Prostate gland (tissue), 2 donors: ENCODE data around the gene ST7. TPM values are rescaled to one million over a fixed set of nuclear protein-coding genes. Genes with fewer than 3 reads are reported as not detected.

Source experiments
- DNase-seq: peaks from one replicate; pipeline ENCODE4 v3.0.0-alpha.2; 2019; ENCODE audit warnings: low spot score
- H3K27ac ChIP-seq, 2 donors: fragments of 200-600 bp; sonication (generic); 2 replicates each; pipeline ENCODE4 v1.5.1; 2017 to 2019
- H3K27me3 ChIP-seq: fragments of 200-600 bp; sonication (generic); replicated peaks from 2 replicates; pipeline ENCODE4 v1.5.1; 2019; ENCODE audit not compliant: insufficient read depth
- H3K36me3 ChIP-seq, 2 donors: fragments of 200-600 bp; sonication (generic); 1 replicate in 1 of 2; 2 replicates in 1 of 2; pipeline versions ENCODE4 v1.5.1 to v1.8.1; 2017 to 2019
- H3K4me1 ChIP-seq: fragments of 200-600 bp; sonication (generic); replicated peaks from 2 replicates; pipeline ENCODE4 v1.5.1; 2019
- H3K4me3 ChIP-seq, 2 donors: fragments of 200-600 bp; sonication (generic); 2 replicates each; pipeline ENCODE4 v1.5.1; 2017 to 2019
- H3K9me3 ChIP-seq: fragments of 200-600 bp; sonication (generic); 2 replicates; pipeline ENCODE4 v1.5.1; 2017
- POLR2A ChIP-seq: fragments of 450-650 bp; IDR thresholded peaks from one replicate; pipeline ENCODE4 v1.6.1; 2016; ENCODE audit warnings: antibody characterized with exemption, mild to moderate bottlenecking
- POLR2AphosphoS5 ChIP-seq: sonication (generic); formaldehyde crosslinking; IDR thresholded peaks from one replicate; pipeline ENCODE4 v1.6.1; 2017; ENCODE audit warnings: antibody characterized with exemption
- WGBS: methylation state at CpG from one replicate; pipeline ENCODE4 v1.1.5; 2018; 5-methylcytosine and 5-hydroxymethylcytosine counted together
- intact Hi-C: fragments of 100-400 bp; cut with DNase I; formaldehyde crosslinking; loops from one replicate; pipeline ENCODE4 v1.14.2; 2022
- total RNA-seq, 2 donors: library from RNA; depleted of rRNA; stranded (reverse); fragments of >200 nt; gene quantifications; one replicate each; pipeline ENCODE4 v1.1.0, GENCODE V29; 2016
- TF ChIP-seq, protein P1 (sequence below), 4 experiments: fragments of 200-600 bp in 2 of 4; fragments of 450-650 bp in 2 of 4; sonication (generic) in 2 of 4; IDR thresholded peaks; 1 replicate in 3 of 4; 2 replicates in 1 of 4; pipeline ENCODE4 v1.5.1; 2016 to 2019; ENCODE audit warnings: antibody characterized with exemption in 4 of 4, mild to moderate bottlenecking in 2 of 4, moderate library complexity in 2 of 4

Gene ST7
- total RNA-seq, 2 donors from 2014 or later: 18.7 to 27.5 TPM

DNA sequence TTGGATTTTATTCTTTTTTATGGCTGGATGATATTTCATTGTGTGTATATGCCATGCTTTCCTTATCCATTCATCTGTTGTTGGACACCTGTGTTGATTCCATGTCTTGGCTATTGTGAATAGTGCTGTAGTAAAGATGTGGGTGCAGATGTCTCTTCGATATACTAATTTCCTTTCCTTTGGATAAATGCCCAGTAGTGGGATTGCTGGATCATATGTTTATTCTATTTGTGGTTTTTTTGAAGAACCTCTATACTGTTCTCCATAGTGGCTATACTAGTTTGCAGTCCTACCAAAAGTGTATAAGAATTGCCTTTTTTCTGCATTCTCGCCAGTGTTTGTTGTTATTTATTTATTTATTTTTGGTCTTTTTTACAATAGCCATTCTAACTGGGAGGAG lies 209.8 kb downstream of the ST7 start:
- H3K36me3 ChIP-seq: no peaks in the 10 kb centered on the region
- H3K27me3 ChIP-seq: no peaks in the 10 kb centered on the region
- no peak overlapping the region for H3K27ac ChIP-seq
- TF ChIP-seq POLR2AphosphoS5 (no peak), POLR2A (no peak)
- TF ChIP-seq, protein P1, sequence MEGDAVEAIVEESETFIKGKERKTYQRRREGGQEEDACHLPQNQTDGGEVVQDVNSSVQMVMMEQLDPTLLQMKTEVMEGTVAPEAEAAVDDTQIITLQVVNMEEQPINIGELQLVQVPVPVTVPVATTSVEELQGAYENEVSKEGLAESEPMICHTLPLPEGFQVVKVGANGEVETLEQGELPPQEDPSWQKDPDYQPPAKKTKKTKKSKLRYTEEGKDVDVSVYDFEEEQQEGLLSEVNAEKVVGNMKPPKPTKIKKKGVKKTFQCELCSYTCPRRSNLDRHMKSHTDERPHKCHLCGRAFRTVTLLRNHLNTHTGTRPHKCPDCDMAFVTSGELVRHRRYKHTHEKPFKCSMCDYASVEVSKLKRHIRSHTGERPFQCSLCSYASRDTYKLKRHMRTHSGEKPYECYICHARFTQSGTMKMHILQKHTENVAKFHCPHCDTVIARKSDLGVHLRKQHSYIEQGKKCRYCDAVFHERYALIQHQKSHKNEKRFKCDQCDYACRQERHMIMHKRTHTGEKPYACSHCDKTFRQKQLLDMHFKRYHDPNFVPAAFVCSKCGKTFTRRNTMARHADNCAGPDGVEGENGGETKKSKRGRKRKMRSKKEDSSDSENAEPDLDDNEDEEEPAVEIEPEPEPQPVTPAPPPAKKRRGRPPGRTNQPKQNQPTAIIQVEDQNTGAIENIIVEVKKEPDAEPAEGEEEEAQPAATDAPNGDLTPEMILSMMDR (IDR thresholded peaks at IDR 0.05): no peak
- no peaks in the 10 kb centered on the region for H3K4me1 ChIP-seq
- H3K4me3 ChIP-seq: no peak overlapping the region
- intact Hi-C loops: no loop called here
- DNase-seq: no peak
- WGBS: 75% methylated on average over 2 of the region's 2 CpGs
- no peaks in the 10 kb centered on the region for H3K9me3 ChIP-seq

DNA sequence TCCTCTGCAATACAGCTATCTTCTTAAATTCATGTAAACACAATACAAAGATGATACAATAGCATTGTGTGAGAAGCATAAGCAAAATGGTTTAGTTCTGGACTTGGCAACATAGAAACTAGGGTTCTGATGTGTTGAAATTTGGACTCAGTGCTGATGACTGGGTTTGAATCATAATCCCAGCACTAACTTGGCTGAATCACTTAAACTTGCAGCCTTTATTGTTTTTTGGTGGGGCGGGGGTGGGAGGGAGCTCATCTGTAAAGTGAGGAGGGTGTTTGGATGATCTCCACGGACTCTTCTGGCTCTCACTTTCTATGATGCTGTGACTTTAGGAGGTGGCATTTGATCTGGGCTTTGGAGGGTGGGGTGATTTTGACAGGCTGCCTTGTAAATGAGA lies 211.3 kb downstream of the ST7 start:
- H3K4me3 ChIP-seq: no peak overlapping the region
- H3K36me3 ChIP-seq: no peaks in the 10 kb centered on the region
- TF ChIP-seq, protein P1 (IDR thresholded peaks at IDR 0.05): no peak
- TF ChIP-seq POLR2AphosphoS5 (no peak), POLR2A (no peak)
- H3K4me1 ChIP-seq: no peaks in the 10 kb centered on the region
- H3K27ac ChIP-seq: no peak overlapping the region
- DNase-seq: no peak
- no peaks in the 10 kb centered on the region for H3K9me3 ChIP-seq
- intact Hi-C loops: no loop called here
- H3K27me3 ChIP-seq: no peaks in the 10 kb centered on the region
- WGBS: 51% methylated on average over 2 of the region's 2 CpGs

DNA sequence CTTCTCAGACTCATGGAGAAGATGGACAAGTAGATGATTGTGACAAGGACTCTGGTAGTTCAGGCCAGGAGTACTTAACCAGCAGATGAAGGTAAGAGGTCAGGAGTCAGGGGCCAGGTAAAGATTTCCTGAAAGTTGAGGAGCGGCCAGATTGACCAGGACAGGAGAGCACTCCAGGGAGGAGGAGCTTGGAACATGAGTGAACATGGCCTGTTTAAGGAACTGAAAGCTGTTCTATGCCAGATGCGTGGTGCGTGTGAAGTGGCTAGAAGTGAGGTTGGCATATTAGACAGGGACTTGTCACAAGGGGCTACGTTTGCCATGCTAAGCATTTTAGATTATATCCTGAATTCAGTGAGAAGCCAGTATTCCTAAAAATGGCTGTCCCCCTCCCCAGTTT lies 212.4 kb downstream of the ST7 start:
- TF ChIP-seq, protein P1 (IDR thresholded peaks at IDR 0.05): no peak
- TF ChIP-seq POLR2A: no peak
- TF ChIP-seq POLR2AphosphoS5: no peak
- no peak overlapping the region for H3K27ac ChIP-seq
- H3K4me3 ChIP-seq: no peak overlapping the region
- WGBS: 88% methylated on average over 4 of the region's 4 CpGs
- intact Hi-C loops: no loop called here
- H3K27me3 ChIP-seq: no peaks in the 10 kb centered on the region
- H3K4me1 ChIP-seq: no peaks in the 10 kb centered on the region
- no peak for DNase-seq
- H3K36me3 ChIP-seq: no peaks in the 10 kb centered on the region
- no peaks in the 10 kb centered on the region for H3K9me3 ChIP-seq

DNA sequence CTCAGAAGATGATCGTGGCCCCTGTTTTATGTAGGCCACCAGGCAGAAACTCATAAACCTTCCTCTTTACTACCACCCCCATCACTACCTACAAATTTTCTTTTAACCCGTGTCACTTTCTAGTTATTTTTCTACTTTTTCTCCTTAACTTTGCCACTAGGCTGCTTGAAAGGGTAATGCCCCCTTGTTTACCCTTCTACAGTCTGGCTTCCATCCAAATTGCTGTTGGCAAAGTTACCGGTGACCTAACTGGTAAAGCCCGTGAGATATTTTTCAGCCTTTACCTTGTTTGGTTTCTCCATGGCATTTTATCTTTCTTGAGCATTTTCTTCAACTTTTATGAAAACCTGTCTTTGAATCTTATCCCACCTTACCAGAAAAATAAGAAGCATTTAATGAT lies 216.6 kb downstream of the ST7 start:
- Histone ChIP-seq H3K9me3 (no peaks in the 10 kb centered on the region), H3K4me1 (no peaks in the 10 kb centered on the region), H3K36me3 (no peaks in the 10 kb centered on the region), H3K27me3 (no peaks in the 10 kb centered on the region), H3K27ac (no peak overlapping the region), H3K4me3 (no peak overlapping the region)
- WGBS: 56% methylated on average over 4 of the region's 4 CpGs
- TF ChIP-seq POLR2A (no peak), POLR2AphosphoS5 (no peak)
- TF ChIP-seq, protein P1 (IDR thresholded peaks at IDR 0.05): no peak
- intact Hi-C loops: no loop called here
- DNase-seq: no peak

DNA sequence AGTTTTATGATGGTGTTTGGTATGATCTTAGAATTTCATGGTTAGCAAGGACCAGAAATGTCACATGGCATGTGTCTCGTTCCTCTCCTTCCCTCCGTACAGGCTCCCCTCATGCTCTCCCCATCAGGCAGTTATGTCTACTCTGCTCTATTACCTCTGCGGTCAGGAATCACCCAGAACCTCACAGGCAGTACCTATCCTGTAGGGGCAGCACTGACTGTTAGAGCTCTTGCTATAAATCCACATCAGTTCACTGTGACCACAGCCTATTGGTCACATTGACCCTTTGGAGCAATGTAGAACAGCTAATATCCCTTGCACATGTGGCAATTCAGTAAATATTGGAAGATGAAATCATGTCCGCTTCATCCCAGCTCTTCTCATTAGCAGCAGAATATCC lies 217.8 kb downstream of the ST7 start:
- no peak for TF ChIP-seq POLR2A
- TF ChIP-seq, protein P1 (IDR thresholded peaks at IDR 0.05): no peak
- no peak for TF ChIP-seq POLR2AphosphoS5
- Histone ChIP-seq H3K27me3 (no peaks in the 10 kb centered on the region), H3K4me3 (no peak overlapping the region), H3K27ac (no peak overlapping the region), H3K36me3 (no peaks in the 10 kb centered on the region), H3K4me1 (no peaks in the 10 kb centered on the region), H3K9me3 (no peaks in the 10 kb centered on the region)
- intact Hi-C loops: no loop called here
- 97% methylated on average over 4 of the region's 4 CpGs for WGBS
- no peak for DNase-seq
